PC-9 (cell line): ENCODE measurements around the gene C10orf67.
A peak's percentile ranks its signal among the peaks of the same experiment; 100 is the strongest.

Experiments
- CTCF ChIP-seq: fragments of 200-600 bp; sonication (generic); conservative IDR thresholded peaks from 2 replicates; pipeline ENCODE4 v1.6.1; 2017; ENCODE audit warnings: mixed run types, antibody characterized with exemption, mild to moderate bottlenecking, moderate library complexity
- EZH2 ChIP-seq: fragments of 200-600 bp; sonication (generic); IDR thresholded peaks from 2 replicates; pipeline ENCODE4 v1.8.0; 2017; ENCODE audit warnings: antibody characterized with exemption, low read depth

- TF ChIP-seq CTCF (peak; percentile 44), EZH2 (no peak)
Measured at GRCh38 chr10:23338155-23338828, 6.3 kb downstream of the C10orf67 start.
